ENCODE results near the gene BCL2L1. TPM values are rescaled to one million over a fixed set of nuclear protein-coding genes. Genes with fewer than 3 reads are reported as not detected.
A peak's percentile ranks its signal among the peaks of the same experiment; 100 is the strongest.

The BCL2L1 gene
- total RNA-seq, 1 donor from 2014 or later = 200 TPM

- Histone ChIP-seq H3K27me3 (no peaks in the 10 kb centered on the region), H3K27ac (peak overlapping the region; percentile 86 to 96), H3K9me3 (no peaks in the 10 kb centered on the region), H3K36me3 (peaks cover 7 to 15% of the 10 kb centered on the region in 2 donors), H3K4me1 (peaks cover 21 to 65% of the 10 kb centered on the region in 2 donors), H3K4me3 (no peak overlapping the region)
- intact Hi-C loops (cut with DNase I) = no loop called here
- no peak for DNase-seq (ENCODE audit: low spot score in 2 of 2)
- TF ChIP-seq CTCF (IDR thresholded peaks at IDR 0.05) = no peak
These were observed 21.9 kb downstream of the BCL2L1 start for GRCh38 chr20:31700747-31701146.

- intact Hi-C loops (cut with DNase I) = loop anchor here (1.0 to 2.0 kb wide), 3 partner anchors 12 to 29 kb away; partner anchors contain the start of gene BCL2L1
- TF ChIP-seq CTCF (IDR thresholded peaks at IDR 0.05) = no peak
- Histone ChIP-seq H3K4me3 (no peak overlapping the region), H3K4me1 (peaks cover 19 to 67% of the 10 kb centered on the region in 2 donors), H3K27ac (peak overlapping the region; percentile 86 to 96), H3K9me3 (no peaks in the 10 kb centered on the region), H3K36me3 (peaks cover 6 to 9% of the 10 kb centered on the region in 2 donors), H3K27me3 (no peaks in the 10 kb centered on the region)
- no peak for DNase-seq (ENCODE audit: low spot score in 2 of 2)
These were observed 22.6 kb downstream of the BCL2L1 start for GRCh38 chr20:31699801-31700728.

- Histone ChIP-seq H3K27me3 (no peaks in the 10 kb centered on the region), H3K36me3 (peaks cover 6 to 9% of the 10 kb centered on the region in 2 donors), H3K27ac (peak overlapping the region; percentile 86 to 96), H3K4me1 (peaks cover 19 to 61% of the 10 kb centered on the region in 2 donors), H3K9me3 (no peaks in the 10 kb centered on the region), H3K4me3 (no peak overlapping the region)
- intact Hi-C loops (cut with DNase I) = loop anchor here (1.0 to 2.0 kb wide), 3 partner anchors 13 to 28 kb away; partner anchors contain the start of gene BCL2L1
- no peak for TF ChIP-seq CTCF (IDR thresholded peaks at IDR 0.05)
- peak; percentile 69 to 91 for DNase-seq (ENCODE audit: low spot score in 2 of 2)
These were observed 23.6 kb downstream of the BCL2L1 start for GRCh38 chr20:31698803-31699718.

- Histone ChIP-seq H3K27me3 (no peaks in the 10 kb centered on the region), H3K27ac (peak overlapping the region; percentile 86 to 96), H3K4me3 (no peak overlapping the region), H3K9me3 (no peaks in the 10 kb centered on the region), H3K36me3 (peaks cover 6 to 9% of the 10 kb centered on the region in 2 donors), H3K4me1 (peaks cover 19 to 66% of the 10 kb centered on the region in 2 donors)
- DNase-seq (ENCODE audit: low spot score in 2 of 2) = no peak
- no peak for TF ChIP-seq CTCF (IDR thresholded peaks at IDR 0.05)
- intact Hi-C loops (cut with DNase I) = loop anchor here (2.0 kb wide), 2 partner anchors 24 to 28 kb away; partner anchors contain the start of gene BCL2L1
These were observed 24.3 kb downstream of the BCL2L1 start for GRCh38 chr20:31698243-31698802.

Data from ascending aorta (tissue), 2 donors.